ENCODE measurements around the gene MAP3K15. TPM values are rescaled to one million over a fixed set of nuclear protein-coding genes. Genes with fewer than 3 reads are reported as not detected.

MAP3K15 gene
- polyA plus RNA-seq, 3 donors, result 3.6 to 5.3 (median 5.1) TPM

GRCh38 chrX:19344661-19345060 lies 170.6 kb downstream of the MAP3K15 start:
- DNase-seq, result no peak

- DNase-seq, result peak; percentile 91
Observed at GRCh38 chrX:19343535-19344408, 171.5 kb downstream of the MAP3K15 start, which contains the start of gene PDHA1. TSS of gene PDHA1 (plus strand) at chrX:19343927. CDS start at chrX:19344038, 111 bp downstream.

- no peak for DNase-seq
Observed at GRCh38 chrX:19343085-19343534, 172.2 kb downstream of the MAP3K15 start.

GRCh38 chrX:19342331-19342906 lies 172.9 kb downstream of the MAP3K15 start:
- DNase-seq, result no peak

GRCh38 chrX:19334945-19335626 lies 180.2 kb downstream of the MAP3K15 start:
- DNase-seq, result no peak

- no peak for DNase-seq
Observed at GRCh38 chrX:19332983-19333382, 182.3 kb downstream of the MAP3K15 start.

GRCh38 chrX:19331831-19332230 lies 183.5 kb downstream of the MAP3K15 start:
- no peak for DNase-seq

- DNase-seq, result no peak
Observed at GRCh38 chrX:19326567-19326966, 188.7 kb downstream of the MAP3K15 start.

Other genes with a start within 250 kb of the MAP3K15 start
- 100 to 1,000 TPM; 221 to 271 (median 225) TPM for gene PDHA1, start 171.6 kb downstream of the MAP3K15 start, polyA plus RNA-seq (ENCODE audit: insufficient read length in 3 of 3)

Measured in renal pelvis (tissue), 4 donors.